HG03066 (cell line): ENCODE measurements around the gene FAM124A.
A peak's percentile ranks its signal among the peaks of the same experiment; 100 is the strongest.

Experiments used
- ATAC-seq: cut with Tn5 transposase; IDR thresholded peaks from one replicate; pipeline ENCODE4 v1.9.1; 2021; ENCODE audit warnings: low read depth; ENCODE audit not compliant: unreplicated experiment

FAM124A gene

GRCh38 chr13:51222037-51222685, at the start of gene FAM124A:
Gene FAM124A, plus strand, starts transcription at chr13:51222398. Its CDS starts 104 bp downstream, at chr13:51222502.
- ATAC-seq = peak; percentile 71

GRCh38 chr13:51175021-51175420, 47.2 kb upstream of the FAM124A start:
- ATAC-seq = no peak

- no peak for ATAC-seq
Observed at GRCh38 chr13:51175639-51176038, 46.6 kb upstream of the FAM124A start.

GRCh38 chr13:51177188-51177587, 45.0 kb upstream of the FAM124A start:
- no peak for ATAC-seq

- ATAC-seq = no peak
Observed at GRCh38 chr13:51178456-51179074, 43.6 kb upstream of the FAM124A start.

GRCh38 chr13:51179432-51179971, 42.7 kb upstream of the FAM124A start:
- no peak for ATAC-seq

- no peak for ATAC-seq
Observed at GRCh38 chr13:51180853-51181511, 41.2 kb upstream of the FAM124A start.

GRCh38 chr13:51181786-51182383, 40.3 kb upstream of the FAM124A start:
- no peak for ATAC-seq

- no peak for ATAC-seq
Observed at GRCh38 chr13:51191743-51192142, 30.5 kb upstream of the FAM124A start.

GRCh38 chr13:51192348-51192747, 29.9 kb upstream of the FAM124A start:
- ATAC-seq = no peak

- no peak for ATAC-seq
Observed at GRCh38 chr13:51193387-51193786, 28.8 kb upstream of the FAM124A start.

- ATAC-seq = no peak
Observed at GRCh38 chr13:51194942-51195341, 27.3 kb upstream of the FAM124A start.

- ATAC-seq = no peak
Observed at GRCh38 chr13:51201886-51202285, 20.3 kb upstream of the FAM124A start.

- no peak for ATAC-seq
Observed at GRCh38 chr13:51202477-51203046, 19.6 kb upstream of the FAM124A start.

GRCh38 chr13:51206584-51206983, 15.6 kb upstream of the FAM124A start:
- no peak for ATAC-seq

GRCh38 chr13:51207881-51208280, 14.3 kb upstream of the FAM124A start:
- ATAC-seq = no peak

GRCh38 chr13:51208716-51209115, 13.5 kb upstream of the FAM124A start:
- ATAC-seq = no peak

GRCh38 chr13:51211910-51212309, 10.3 kb upstream of the FAM124A start:
- ATAC-seq = no peak

GRCh38 chr13:51212758-51213157, 9.4 kb upstream of the FAM124A start:
- ATAC-seq = no peak

GRCh38 chr13:51213173-51213728, 8.9 kb upstream of the FAM124A start:
- ATAC-seq = no peak

GRCh38 chr13:51218626-51219025, 3.6 kb upstream of the FAM124A start:
- ATAC-seq = no peak
